Raji (cell line): Measurements from ENCODE around the gene TEX9.

Source experiments
- POLR2A ChIP-seq: IDR thresholded peaks from 2 replicates; pipeline ENCODE4 v1.6.1; 2011; ENCODE audit warnings: low read depth, low read length, control low read depth; ENCODE audit not compliant: insufficient read depth

TEX9 gene

DNA sequence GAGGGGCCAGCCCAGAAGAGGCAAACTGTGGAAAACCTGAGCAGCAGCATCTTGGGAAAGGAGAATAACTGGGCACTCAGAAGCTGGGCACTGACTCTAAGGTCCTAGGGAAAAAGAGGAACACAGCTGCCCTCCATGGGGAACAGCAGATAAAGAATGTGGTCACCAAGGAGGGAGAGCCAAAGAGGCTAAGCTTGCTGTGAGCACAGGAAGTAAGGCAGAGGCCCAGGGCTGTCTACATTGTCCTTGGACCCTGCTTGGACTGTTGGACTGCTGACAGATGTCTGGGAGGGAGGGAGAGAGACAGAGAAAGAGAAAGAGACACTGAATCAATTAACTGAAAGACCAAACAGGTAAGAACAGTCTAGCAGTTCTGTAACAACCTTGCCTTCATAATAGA lies 104.3 kb downstream of the TEX9 start:
- TF ChIP-seq POLR2A, result no peak

DNA sequence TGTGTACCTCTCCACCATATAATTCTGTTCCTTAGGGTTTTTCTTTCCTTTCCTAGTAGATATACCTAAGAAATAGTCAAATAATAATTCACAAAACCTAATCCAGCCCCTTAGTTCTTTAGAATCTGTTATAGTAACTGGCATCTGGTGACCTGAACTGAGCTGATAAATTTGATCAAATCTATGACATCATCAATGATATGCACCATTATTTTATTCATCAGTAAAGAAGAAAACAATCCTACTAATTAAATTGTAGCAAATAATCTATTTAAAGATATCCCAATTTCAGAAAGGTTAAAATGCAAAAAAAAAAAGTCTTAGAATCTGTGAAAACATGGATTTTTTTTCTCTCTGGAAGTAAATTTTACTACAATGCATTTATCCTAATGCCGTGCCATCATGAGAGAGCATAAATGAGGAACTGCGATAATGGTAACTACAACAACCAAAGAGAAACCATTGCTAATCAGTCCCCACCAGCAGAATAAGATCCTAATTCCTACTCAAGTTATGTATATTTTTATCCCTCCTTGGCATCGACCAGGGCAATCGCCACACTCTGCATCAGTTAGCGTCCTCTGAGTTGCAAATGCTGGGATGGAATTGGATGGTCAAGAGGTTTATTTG lies 106.3 kb downstream of the TEX9 start:
- no peak for TF ChIP-seq POLR2A

DNA sequence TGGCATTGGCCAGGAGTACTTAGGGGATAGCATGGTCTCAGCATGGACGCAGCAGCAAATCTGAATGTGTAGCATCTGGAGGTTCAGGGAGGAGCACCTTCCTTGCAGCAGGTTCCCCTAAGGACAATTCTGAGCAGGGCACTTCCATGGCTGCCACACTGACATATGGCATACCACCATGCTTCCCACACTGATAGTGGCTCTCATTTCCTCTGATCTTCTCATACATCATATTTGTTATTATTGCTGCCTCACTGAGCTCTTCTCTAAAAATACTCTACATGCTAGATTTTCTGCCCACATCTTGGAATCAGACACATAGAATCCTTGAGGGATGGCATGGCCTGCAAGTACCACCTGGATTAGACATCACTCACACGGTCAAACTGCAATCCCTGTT lies 107.1 kb downstream of the TEX9 start:
- no peak for TF ChIP-seq POLR2A

DNA sequence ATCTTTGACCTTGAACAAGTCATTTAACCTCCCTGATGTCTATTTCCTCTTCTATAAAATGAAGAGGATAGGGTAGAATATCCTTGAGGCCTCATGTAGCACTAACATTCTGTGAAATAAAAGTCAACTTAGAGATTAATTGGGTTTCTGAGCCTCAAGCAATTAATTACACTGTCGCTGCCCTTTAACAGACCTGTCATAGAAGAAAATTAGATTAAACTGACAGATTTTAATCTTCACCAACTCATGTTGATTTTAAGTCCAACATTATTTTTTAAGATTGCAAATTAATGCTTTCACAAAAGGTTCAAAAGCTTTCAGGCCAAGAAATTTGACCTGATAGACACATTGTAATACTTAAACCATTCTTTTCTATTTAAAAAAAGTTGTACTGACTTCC lies 107.8 kb downstream of the TEX9 start:
- TF ChIP-seq POLR2A, result no peak

DNA sequence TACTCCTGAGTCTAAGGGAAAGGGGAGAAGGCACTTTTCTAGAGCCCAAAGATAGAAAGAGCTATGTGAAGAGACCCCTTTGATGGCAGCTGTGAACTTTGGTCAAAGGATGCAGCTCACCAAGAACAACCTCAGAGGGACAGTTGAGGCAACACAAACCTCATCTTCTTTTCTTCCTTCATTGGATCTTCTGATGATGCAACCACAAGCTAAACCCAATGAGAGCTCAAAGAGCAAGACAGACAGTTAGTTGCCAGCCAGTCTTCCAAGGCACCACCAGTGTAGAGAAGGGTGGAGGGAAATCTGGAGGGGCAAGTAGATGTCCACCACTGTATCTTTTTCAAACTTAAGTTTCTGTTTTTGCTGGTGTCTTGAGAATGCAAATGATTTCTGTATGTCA lies 110.1 kb downstream of the TEX9 start:
- no peak for TF ChIP-seq POLR2A
